Measurements from ENCODE around the gene TBR1.

TBR1 gene

DNA sequence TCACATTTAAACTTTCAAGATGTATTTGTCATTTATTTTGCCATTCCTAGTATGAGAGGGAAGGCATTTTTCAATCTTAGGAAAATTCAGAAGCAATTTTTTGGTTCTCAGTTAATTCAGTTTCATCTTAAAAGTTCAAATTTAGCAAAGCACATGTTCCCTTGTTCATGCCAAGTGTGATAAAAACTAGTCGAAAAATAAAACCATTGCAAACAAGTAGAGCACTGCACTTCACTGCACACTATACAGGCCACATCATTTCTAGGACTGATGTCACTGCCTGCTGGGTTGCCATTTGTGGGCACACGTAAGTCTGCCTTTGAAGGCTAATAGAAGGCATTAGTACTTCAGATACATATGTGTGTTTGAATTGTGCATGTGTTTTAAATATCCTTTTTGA lies 14.3 kb downstream of the TBR1 start:
- DNase-seq, result no peak

GRCh38 chr2:161432107-161432506 lies 16.0 kb downstream of the TBR1 start:
- no peak for DNase-seq

DNA sequence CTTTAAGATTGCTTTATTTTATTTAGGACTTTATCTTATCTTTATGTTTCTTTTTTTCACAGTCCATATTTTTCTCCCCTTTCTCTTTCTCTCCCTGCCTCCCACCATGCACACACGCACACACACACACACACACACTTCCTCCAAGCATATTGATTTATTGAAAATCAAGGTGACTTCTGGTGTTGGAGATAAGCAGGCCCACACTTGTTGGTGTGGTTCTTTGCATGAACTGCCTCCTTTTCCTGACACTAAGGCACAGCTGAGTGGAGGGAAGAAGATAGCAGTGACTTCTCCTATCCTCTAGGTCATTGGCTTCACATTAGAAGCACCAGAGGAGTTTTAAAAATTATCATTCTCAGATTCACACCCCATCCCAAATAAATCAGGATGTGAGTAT lies 18.0 kb downstream of the TBR1 start:
- no peak for DNase-seq

- no peak for DNase-seq
These were observed 20.3 kb downstream of the TBR1 start for GRCh38 chr2:161436411-161436810.

- no peak for DNase-seq
These were observed 22.5 kb downstream of the TBR1 start for GRCh38 chr2:161438598-161438997.

- no peak for DNase-seq
These were observed 29.0 kb downstream of the TBR1 start for GRCh38 chr2:161445097-161445496.

GRCh38 chr2:161448431-161448830 lies 32.3 kb downstream of the TBR1 start:
- DNase-seq, result no peak

DNA sequence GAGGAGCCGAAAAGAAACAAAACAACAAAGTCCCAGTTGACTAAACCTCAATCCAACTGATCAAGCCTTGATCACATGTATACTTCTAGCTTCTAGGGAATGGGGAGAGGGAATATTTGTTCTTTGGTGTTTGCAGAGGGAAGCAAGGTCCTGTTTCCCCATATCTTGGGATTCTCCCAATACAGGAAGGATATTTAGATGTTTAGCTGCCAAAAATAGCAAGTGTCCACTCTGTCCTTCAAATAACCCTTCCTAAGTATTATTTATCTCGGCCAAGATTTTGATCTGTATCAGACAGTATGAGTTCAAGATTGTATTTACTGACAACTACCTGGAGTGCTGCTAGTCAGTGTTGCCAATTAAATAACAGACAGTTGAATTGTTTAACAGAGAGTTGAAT lies 55.5 kb downstream of the TBR1 start:
- no peak for DNase-seq

DNA sequence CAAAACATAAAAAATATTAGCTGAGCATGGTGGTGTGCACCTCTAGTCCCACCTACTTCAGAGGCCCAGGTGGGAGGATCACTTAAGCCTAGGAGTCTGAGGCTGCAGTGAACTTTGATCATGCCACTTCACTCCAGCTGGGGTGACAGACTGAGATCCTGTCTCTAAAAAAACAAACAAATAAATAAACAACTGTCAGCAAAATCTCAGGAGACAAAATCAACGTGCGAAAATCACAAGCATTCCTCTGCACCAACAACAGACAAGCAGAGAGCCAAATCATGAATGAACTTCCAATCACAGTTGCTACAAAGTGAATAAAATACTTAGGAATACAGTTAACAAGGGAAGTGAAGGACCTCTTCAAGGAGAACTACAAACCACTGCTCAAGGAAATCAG lies 58.8 kb downstream of the TBR1 start:
- DNase-seq, result no peak

All from effector CD8-positive, alpha-beta T cell (primary cell).